Measurements from ENCODE around the gene SOHLH1.

Gene SOHLH1

DNA sequence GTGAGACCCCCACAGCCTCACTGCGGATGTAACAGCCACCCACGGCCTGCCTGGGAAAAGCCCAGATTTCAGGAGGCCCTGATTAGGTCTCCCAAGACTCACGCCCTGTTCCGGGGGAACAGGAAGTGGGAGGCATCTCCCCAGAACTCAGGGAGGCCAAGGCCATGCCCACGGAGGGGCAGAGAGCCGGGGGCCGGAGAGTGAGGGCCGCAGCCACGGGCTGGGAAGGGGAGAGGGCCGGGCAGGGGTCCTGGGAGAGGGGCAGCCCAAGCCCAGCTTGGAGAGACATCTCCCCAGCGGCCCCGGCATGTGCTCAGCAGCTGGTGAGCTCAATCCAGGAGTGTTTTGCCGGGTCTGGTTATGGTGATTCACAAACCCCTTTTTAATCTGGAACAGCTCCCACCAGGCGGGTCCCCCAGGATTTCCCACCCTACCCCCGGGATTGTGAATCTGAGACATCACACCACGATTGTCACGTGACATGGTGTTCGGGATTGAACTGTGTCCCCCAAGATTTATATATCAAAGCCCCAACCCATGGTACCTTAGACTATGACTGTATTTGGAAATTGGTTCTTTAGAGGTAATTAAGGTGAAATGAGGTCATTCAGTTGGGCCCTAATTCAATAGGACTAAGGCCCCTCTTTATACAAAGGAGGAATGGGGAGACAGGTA lies 29.3 kb upstream of the SOHLH1 start:
- no peak for DNase-seq

DNA sequence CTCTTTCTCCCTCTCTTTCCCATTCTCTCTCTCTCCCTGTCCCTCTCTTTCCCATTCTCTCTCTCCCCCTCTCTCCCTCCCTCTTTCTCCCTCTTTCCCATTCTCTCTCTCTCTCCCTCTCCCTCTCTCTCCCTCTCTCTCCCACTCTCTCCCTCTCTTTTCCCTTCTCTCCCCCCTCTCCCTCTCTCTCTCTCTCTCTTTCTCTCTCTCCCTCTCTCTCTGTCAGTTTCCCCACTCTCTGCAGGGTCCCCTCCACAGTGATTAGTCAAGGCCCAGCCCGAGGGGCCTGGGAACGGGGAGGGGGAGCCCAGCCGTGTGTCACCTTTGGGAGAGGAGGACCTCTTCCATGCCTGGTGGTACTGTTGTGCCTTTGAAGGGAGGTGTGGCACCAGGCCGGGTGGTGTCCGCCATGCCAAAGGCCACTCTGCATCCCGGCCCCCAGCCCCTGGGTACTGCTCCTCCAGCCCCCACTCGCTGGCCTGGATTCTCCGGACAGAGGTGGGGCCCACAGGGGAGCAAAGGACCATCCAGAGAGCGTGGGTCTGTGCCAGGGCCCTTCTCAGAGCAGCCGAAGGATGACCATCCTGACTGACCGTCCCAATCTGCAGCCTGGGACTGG lies 28.1 kb upstream of the SOHLH1 start:
- DNase-seq = no peak

DNA sequence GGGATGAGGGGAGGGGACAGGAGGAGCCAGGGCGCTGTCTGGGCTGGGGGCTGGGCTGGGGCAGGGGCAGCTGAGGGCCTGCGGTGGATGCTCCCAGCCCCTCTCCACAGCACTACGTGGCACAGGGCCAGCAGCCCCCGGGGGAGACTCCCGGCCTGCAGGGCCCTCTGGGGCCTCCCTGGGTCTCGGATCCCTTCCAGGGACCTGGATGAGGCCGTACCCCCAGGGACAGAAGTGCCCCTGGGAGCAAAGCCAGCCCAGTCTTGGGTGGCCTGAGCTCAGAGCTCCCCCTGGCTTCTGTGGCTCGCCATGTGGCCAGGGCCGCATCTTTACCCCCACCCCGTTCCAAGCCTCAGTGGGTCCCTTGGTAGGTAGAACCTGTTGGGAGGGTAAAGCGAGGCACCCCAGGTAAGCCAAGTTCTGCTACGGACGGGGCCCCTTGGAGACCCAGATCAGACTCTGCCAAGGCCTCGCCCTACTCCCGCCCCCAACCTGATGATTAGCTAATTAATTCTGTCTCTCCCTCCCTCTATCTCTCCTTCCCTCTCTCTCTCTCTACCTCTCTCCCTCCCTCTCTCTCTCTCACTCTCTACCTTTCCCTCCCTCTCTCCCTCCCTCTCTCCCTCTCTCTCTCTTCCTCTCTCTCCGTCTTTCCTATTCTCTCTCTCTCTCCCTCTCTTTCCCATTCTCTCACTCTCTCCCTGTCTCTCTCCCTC lies 27.0 kb upstream of the SOHLH1 start:
- no peak for DNase-seq

DNA sequence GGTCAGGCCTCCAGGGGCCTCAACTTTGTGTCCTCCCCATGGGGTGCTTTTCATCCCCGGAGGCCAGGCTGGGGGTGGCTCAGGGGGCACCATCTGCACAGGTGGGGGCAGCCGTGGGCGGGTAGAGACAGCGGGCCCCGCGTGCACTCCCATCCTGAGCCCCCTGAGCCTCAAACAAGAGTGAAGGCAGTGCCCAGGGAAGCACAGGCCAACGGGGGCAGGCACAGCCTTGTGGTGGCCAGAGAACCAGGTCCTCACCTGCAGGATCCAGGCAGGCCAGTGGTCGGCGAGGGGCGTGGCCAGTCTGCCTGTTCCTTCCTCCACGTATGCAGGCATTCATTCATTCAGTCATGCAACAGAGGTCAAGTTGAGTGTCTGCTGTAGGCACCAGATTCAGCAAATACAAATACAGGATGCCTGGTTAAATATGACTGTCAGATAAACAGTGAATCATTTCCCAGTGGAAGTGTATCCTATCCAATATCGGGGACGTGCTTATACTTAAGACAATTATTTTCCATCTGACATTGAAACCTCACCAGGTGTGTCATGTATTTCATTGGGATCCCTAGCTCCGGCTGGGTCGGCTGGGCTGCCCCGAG lies 25.0 kb upstream of the SOHLH1 start:
- DNase-seq = no peak

DNA sequence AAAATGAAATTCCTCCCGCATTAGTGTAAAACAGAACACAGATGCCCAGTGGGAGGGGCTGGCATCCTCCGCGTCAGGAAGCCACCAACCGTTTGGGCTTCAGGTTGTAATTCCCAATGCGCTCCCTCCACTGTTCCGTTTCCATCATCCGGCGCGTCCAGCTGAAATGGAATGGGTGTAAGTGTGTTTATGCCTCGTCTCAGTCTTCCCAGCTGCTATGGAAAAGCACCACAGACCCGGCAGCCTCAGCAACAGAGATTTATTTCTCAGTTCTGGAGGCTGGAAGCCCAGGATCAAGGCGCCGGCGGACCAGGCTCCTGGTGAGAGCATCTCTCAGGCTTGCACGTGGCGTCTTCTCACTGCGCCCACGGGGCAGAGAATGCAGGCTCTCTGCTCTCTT lies 23.1 kb upstream of the SOHLH1 start:
- no peak for DNase-seq

DNA sequence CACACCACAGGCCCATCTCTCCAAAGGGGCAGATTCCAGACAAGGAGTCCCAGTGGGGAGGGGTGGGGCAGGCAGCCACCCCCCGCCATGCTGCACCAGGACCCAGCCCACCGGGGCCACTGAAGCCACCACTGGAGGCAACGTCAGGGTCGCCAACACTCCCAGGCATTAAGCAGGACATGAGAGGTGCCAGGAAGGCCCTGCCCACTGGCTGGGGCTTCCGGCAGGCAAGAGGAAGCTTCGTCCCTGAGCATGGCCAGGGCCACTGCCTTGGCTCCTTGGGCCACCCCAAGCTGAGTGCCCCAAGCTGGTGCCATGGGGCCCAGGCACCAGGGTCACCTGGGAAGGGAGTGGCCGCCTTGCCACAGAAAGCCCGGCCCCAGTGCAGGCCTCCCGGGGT lies 20.2 kb upstream of the SOHLH1 start:
- DNase-seq = no peak

DNA sequence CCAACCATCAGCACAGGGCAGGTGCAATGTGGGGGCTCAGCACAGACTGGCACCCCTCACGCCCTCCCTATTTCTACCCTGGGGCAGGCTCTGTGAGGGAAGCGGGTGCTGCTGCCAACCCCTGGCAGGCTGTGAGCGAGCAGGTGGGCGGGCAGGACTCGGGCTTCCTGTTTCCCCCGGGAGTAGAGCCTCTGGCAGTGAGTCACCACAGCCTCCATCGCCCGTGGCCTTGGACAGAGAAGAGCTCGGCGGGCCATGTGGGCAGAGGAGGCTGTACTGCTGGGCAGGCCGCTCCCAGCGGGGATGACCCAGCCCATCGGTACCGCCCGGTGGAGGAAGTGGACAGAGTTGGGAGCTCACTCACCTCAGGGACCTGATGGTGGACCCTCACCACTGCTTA lies 19.3 kb upstream of the SOHLH1 start:
- no peak for DNase-seq

DNA sequence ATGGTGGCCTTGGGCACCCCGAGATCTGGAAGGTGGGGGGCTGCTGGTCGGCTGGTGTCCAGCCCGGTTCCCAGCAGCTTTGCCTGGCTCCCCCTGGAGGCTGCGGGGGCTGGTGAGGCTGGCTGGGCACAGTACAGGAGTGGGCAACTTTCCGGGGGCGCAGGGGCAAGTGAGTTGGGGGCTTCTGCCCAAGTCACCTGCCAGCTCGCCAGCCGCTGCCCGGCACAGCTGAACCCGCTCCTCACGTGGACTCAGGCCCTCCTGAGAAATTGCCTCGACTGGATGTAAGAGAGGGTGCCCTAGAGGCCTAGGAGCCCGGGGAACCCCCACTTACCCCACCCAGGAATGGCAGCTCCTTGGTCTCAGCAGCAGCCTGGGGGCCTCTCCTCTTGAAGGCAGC lies 18.1 kb upstream of the SOHLH1 start:
- no peak for DNase-seq

DNA sequence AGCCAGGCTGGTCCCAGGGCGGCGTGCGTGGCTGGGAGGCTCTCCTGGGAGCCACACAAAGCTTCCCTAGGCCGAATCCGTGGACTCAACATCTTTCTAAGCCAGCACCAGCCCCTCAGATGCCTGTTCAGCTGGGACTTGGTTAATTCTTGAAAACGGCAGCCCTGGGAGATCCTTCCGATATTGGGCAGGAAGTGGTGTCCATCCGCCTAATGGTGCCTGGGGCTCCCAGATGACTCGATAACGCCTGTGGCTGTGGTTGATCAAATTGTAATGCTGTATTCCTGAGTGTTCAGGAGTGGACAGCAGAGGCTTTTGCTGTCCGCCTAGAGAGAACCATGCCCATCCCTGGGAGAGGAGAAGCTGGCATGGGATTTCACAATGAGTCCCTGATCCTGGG lies 16.8 kb upstream of the SOHLH1 start:
- DNase-seq = no peak

DNA sequence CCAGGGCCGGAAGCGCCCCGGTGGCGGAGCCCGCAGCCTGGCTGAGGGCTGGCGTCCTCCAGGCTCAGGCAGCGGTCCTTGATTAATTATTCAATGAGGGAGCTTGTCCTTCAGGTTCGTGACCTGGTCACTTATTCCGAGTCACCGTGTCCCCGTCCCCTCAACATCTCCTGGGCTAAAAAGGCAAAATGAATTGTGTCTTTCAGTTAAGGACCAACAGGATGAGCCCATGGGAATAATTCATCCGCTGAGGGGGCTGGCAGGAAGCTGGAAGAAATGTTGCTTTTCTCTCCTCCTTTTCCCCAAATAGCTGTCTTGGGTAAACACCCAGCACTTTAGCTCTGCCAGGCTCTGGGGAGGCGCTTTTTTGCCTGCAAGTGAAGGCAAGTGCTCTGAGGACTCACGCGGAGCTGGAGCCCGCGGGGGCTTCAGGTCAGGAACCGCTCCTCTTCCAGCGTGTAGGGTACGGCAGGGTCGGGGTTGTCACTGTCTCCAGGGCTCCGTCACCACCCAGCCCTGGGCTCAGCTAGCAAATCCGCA lies 15.8 kb upstream of the SOHLH1 start:
- no peak for DNase-seq

DNA sequence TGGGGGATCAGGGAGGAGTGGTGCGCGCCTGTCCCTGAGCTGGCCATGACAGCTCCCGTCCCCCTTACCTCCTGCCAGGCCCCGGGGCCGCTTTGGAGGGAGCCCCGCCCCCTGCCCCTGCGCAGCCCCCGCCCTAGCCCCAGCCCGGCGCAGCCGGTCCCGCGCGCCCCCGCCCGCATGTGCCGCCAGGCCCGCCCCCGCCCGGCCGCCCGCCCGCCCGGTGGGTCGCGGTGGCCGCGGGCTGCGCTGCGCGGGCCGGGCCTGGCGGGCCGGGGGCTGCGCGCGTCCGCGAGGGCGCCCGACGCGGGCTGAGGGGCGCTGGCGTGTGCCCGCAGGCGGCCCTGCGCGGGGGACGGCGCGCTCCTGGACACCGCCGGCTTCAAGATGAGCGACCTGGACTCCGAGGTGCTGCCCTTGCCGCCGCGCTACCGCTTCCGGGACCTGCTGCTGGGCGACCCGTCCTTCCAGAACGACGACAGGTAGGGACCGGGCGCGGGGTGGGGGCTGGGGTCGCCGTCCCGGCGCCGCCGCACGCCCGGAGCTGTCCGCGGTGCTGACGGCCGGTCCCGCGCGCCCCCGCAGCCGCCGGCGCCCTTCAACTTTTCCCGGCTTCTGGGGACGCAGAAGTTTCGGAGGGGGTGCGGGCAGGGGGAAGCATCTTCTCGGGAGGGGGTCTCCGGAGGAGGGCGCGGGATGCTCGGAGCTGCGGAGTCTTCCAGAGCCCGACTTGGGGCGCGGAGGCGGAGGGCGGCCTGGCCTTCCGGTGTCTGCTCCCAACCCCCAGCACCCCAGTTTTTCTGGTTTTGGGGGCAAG lies 15.2 kb upstream of the SOHLH1 start:
- peak; percentile 74 for DNase-seq

DNA sequence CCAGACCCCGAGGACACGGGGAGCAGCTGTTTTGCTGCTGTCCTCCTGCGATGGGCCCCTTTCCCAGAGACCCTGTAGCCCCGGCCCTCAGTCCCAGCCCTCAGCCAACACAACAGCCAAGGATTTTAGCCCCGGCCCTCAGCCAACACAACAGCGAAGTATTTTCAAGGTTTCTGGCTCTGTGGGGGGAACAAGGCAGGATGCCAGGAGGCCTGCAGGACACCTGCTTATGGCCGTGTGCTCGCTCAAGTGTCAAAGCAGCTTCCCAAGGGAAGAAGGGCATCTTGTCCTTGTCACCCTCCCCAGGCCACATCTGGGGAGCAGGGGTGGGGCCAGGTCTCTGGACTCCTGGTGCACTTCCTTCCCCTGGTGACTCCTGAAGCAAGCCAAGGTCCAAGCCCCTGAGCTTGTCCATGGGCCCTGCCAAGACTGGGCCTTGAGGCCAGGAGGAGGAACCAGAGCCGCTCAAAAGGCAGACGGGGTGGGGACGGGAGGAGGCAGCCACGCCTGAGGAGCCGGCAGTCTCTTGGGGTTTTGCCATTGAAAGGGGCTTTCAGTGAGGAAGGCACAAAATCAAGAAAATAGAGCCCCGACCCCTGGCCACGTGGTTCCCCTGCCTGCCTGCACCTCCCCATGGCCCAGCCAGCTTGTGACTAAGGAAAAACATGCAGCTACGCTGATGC lies 13.5 kb upstream of the SOHLH1 start:
- DNase-seq = no peak

DNA sequence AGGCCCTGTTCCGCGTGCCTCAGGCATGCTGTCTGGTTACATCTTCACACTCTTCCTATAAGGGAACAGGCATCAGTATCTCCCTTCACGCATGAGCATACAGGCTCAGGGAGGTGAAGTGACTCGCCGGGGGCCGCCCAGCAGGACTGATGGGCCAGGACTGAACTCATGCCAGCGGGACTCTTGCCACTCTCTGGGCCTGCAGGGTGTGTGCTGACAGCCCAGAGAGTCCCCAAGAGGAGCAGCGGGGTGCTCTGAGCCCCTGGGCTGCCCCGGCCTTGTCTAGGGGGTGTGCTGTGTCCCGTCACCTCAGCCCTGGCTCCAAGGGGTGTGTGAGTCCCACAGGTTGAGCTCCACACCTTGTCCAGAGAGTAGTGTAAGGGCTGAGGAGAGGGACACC lies 12.6 kb upstream of the SOHLH1 start:
- DNase-seq = no peak

DNA sequence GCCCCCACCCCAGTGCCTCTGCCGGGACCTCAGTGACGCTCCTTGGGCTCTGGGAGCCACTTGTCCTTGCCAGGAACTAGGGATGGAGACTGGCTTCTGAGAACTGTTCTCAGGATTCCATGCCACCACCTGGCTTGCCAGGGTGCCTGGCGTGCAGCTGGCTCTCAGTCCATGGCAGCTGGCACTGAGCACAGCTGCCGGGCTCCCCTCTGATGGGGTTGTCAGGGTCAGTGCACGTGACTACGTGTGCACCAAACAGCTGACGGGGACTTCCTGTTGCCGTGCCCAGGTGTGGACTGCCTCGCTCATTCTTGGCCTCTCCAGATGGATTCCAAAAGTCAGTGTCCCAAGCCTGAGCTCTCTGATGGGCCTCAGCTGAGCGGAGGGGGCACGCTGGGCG lies 12.1 kb upstream of the SOHLH1 start:
- DNase-seq = no peak

DNA sequence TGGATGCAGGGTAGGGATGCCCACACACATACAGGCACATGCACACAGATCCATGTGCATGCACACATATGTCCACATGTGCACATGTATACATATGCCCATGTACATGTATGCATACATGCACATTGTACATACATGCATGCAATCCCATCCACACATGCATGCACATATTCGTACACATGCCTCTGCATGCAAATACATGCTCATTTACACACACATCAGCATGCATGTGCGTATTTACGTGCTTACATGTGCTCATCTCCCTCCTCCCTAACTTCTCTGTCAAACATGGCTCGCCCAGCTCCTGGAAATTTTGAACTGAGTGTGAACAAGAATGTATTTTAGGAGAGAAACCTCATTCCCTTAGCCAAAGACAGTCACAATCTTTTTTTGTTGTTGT lies 8.9 kb upstream of the SOHLH1 start:
- no peak for DNase-seq

DNA sequence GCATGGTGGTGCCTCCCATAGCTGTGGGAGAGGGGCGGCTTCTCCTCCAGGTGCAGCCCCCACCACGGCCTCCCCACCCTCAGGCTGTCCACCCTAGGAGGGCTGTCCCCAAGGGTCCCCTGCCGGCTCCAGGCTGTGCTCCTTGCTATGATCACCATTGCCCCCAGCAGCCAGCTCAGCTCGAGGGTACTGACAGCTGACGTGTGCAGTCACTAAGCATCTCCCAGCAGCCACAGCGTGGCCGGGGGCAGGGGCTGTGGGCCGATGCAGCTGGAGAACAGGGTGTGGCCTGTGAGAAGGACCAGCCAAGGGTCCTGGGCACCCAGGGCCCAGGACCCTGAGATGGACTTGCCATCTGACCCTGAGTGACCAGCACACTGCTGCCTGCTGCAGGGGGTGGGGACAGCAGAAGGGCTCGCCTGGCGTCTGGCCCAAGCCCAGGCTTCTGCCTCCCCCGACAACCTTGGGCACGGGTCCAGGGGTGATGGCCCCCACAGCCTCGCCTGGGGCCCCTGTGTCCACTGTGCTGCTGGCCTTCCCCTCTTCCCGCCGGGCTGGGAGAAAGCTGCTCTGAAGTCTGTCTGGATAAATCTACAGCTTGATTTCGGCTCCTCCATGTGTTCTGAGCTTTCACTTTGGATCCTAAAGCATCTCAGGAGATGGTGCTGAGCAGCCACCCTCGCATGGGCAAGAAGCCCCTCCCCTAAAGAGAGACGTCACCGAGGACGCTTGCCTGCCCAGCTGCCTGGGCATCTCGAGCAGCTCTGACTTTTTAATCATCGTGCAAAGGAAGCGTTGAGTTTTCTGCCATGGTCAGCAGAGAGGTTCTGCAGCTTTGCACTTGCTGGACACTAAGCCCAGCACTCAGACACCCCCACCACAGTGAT lies 8.2 kb upstream of the SOHLH1 start:
- DNase-seq = no peak

DNA sequence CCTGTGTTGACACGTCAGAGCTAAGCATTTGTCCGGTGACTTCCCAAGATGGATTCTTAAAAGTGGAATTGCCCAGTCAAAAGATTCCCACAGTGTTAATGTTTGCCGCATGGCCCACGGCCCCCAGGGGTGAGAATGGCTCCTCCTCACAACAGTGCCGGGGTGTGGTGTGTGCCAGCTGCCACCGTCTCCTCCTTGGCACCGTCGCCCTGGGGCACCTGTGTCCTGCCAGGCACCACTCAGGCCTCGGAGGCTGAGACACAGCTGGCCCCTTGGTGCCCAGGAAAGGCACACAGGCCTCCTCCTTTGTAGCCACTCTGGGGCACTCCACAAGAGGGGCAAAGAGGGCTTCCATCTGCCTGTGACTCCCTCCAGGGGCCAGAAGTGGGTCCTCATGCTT lies 7.0 kb upstream of the SOHLH1 start:
- DNase-seq = no peak

DNA sequence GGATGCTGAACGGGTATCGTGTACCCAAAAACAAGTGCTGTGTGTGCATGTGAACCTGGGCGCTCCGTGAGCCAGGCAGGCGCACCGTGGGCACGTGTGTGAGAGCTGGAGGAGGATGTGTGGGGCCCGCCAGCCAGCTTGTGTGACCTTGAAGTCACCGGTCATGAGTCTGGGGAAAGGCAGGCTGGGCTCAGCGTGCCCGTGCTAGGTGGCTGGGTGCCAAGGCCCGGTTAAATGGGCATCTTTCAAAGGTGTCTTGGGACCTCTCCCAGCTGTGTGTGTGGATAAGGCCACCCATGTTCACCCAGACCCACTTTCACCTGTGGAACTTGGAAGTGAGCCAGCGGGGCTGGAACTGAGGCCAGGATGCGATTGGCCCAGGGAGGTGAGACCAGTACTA lies 6.1 kb upstream of the SOHLH1 start:
- DNase-seq = no peak

DNA sequence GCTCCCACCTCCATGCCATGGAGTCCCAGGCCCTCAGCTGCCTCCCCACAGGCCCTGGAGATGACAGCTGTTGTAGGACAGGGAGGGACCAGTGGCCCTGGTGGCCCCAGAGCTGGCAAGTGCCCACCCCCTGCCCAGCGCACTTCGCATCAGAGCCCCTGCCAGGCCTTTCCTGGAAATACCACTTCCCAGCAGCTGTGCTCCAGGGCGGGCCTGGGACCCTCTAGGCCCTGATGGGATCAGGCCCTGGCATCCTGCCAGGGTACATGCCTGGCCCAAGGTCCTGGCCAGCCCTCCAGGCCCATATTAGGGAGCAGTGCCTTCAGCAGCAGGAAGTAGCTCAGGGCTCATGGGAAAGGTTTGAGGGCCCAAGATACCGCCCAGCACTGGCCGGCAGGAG lies 5.2 kb upstream of the SOHLH1 start:
- no peak for DNase-seq

DNA sequence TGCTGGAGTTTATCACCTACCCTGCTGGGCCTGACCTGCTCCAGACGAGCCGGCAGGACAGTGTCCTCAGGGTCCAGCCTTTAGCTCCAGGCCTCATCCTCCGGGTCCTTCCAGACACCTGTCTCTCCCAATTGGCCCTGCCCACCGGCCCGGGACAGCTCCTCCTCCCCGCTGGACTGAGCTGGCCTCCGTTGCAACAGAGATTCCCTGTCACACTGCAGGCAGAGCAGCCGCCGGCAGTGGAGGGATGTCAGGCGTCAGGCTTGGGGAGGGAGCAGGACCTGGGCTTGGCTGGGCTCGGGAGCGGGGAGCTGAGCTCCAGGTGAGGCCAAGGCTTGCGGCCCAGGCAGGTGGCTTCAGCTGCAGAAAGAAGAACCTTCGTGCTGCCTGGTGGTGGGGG lies 4.4 kb upstream of the SOHLH1 start:
- peak; percentile 76 for DNase-seq
